ENCODE data around the gene FAM13B.
A peak's percentile ranks its signal among the peaks of the same experiment; 100 is the strongest.

DNA sequence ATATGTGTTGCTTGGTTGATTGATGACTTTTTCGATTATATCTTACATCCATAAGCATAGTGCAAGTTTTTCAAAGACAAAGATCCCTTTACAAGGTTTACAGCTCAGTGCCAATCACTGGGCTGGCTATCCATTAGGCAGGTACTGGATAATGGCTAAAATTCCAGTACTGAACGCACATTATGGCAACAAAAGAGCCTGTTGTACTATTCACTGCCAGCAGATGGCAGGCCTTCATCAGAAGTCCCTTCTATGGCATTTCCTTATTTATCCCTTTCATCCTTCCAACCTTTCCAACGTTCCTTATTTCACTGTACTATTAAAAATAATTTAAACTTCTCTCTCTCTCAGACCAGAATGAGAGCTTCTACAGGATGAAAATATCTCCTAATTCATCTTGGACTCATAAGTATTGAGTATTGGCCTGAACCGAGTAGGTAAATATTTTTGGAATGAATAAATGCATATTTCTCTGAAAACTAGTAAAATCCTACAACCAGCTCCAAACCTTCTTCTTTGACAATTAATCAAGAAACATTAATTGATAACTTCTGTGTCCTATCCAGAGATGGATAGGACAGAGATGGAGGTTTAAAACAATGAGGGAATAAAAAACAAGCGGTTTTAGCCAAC, 44.3 kb upstream of the FAM13B start:
- TF ChIP-seq, protein P1, sequence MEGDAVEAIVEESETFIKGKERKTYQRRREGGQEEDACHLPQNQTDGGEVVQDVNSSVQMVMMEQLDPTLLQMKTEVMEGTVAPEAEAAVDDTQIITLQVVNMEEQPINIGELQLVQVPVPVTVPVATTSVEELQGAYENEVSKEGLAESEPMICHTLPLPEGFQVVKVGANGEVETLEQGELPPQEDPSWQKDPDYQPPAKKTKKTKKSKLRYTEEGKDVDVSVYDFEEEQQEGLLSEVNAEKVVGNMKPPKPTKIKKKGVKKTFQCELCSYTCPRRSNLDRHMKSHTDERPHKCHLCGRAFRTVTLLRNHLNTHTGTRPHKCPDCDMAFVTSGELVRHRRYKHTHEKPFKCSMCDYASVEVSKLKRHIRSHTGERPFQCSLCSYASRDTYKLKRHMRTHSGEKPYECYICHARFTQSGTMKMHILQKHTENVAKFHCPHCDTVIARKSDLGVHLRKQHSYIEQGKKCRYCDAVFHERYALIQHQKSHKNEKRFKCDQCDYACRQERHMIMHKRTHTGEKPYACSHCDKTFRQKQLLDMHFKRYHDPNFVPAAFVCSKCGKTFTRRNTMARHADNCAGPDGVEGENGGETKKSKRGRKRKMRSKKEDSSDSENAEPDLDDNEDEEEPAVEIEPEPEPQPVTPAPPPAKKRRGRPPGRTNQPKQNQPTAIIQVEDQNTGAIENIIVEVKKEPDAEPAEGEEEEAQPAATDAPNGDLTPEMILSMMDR (conservative IDR thresholded peaks at IDR 0.05; ENCODE audit: low read depth, low read length) = peak; percentile 82
- TF ChIP-seq EZH2 (IDR thresholded peaks at IDR 0.05; ENCODE audit: borderline replicate concordance, low read depth, low read length, poor library complexity, severe bottlenecking) = no peak

Measured in A673 (cell line).